HG03521 (cell line): ENCODE data around the gene LDLRAP1.
"Not testable (repeated sequence)": the region's sequence is repeated elsewhere in the genome, so short reads cannot be mapped to it uniquely, and the experiment has no call there.

Experiments used
- ATAC-seq: cut with Tn5 transposase; IDR thresholded peaks from one replicate; pipeline ENCODE4 v1.9.1; 2021; ENCODE audit warnings: mild to moderate bottlenecking, moderate library complexity; ENCODE audit not compliant: unreplicated experiment

Gene LDLRAP1, protein sequence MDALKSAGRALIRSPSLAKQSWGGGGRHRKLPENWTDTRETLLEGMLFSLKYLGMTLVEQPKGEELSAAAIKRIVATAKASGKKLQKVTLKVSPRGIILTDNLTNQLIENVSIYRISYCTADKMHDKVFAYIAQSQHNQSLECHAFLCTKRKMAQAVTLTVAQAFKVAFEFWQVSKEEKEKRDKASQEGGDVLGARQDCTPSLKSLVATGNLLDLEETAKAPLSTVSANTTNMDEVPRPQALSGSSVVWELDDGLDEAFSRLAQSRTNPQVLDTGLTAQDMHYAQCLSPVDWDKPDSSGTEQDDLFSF

DNA sequence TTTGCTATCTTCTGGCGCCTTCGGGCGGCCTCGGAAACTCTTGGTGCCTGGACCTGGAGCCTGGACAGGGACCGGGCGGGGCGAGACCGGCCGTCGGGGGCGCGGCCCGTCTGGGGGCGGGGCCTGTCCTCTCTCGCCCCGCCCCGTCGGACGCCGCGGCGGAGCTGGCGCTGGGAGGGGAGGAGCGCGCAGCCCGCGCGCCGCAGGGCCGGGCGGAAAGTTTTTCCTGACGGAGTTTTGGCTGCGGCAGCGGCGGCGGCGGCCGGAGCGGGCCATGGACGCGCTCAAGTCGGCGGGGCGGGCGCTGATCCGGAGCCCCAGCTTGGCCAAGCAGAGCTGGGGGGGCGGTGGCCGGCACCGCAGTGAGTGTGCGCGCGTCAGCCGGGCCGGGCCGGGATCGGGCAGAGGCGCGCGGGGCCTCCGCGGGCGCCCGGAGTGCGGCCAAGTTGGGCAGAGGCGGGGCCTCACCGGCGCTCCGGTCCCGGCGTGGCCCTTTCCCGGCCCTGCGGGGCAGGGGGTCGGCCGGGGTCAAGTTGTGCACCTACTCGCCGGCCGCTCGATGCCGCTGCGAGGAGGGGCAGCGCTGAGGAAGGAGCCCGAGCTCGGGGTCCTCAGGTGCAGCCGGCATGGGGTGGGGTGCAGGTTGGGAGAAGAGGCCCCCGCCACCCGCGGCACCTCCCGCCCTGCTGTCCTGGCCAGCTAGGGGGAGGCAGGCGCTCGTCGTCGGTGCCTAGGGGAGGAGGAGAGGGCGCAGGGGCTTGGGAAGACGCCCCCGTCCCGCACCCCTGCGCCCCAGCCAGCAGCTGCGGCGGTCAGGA lies at the start of gene LDLRAP1:
LDLRAP1 (plus strand) TSS at position 182 of the 818 bp plus-strand sequence; CDS start at position 275, 93 bp downstream.
- ATAC-seq, result peak; percentile 90

DNA sequence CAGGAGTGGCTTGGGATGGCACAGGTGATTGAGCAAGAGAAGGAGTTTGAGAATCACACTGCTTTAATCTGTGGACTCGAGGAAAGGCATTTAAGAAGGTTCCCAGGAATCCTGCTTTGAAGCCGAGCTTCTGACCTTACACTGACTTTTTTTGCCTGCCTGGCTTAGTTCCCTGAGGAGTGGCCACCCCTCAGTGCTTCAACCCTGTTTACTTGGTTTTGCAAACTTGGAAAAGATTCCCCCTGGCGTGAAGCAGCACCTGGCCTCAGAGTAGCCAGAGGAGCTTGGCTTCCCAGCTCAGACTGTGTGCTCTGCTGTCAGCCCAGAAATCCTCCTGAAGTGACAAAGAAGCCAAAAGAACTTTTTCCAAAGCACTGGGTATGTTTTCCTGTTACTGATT lies 48.5 kb upstream of the LDLRAP1 start:
- no peak for ATAC-seq

DNA sequence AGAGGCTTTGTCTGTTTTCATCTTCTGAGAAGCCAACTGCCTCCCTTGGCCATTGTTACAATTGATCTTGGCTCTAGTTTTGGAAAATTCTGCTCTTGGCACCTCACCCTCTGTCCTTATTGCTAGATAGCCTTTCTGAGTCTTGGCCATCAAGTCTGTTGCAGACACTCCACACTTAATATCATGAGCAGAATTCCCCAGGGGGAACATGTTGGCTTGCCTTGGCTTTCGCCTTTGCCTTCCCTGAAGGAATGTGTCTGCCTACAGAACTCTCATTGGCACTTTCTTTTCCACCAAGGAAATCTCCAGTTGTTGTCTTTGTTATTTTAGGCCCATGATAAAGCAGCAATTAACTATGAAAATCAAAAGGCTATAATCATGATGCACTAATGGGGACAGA lies 42.7 kb upstream of the LDLRAP1 start:
- no peak for ATAC-seq

DNA sequence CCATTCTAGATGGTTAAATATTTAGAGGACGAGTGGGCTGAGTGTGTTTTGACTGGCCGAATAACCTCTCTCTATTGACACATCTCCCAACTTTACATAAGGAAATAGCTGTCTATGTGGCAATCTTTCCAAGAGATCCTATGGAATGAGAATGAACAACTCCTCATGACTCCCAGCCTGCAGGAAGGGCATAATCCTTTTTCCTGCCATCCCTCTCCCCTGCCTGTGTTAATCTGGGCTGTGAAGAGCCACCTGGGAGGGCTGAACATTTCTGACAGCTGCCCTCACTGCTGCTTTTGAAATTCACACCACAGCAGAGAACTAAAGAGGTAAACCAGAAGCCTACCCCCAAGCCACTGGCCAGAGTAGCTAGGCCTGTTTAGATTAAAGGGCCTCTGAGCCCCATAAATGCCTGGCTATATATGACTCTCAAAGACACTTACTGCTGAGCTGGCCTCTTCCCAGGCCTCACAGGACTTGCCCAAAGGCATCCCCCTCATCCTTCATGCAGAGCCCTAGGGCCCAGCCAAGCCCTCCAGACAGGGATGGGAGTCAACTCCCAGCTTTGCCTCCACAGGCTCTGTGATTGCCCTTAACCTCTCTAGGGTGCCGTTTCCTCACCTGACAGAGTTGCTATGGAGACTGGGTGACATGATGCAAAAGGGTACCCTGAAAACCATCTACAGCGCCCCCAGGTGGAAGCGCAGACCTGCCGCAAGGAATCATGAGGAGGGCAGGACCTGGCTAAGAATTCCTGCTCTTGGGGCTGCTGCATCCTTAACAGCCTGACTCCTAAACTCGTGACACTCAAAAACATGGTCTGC lies 42.0 kb upstream of the LDLRAP1 start:
- ATAC-seq, result no peak

DNA sequence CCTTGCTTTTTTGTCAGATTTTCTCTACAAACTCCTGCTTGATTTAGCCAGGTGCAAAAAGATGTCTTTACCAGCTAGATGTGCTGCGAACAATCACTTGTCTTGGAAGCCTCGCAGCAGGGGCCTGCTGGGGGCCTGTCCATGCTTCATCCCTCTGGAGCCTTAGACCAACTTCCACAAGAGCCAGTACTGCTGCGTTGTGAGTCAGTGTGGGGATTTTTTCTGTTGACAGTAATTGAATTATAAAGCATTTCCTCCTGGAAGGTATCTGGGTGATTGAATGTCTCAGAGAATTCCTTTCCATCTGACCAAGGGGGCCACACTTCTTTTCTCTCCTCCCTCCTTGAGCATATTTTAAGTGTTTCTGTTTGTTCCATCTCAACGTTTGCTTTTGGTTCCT lies 40.4 kb upstream of the LDLRAP1 start:
- no peak for ATAC-seq

DNA sequence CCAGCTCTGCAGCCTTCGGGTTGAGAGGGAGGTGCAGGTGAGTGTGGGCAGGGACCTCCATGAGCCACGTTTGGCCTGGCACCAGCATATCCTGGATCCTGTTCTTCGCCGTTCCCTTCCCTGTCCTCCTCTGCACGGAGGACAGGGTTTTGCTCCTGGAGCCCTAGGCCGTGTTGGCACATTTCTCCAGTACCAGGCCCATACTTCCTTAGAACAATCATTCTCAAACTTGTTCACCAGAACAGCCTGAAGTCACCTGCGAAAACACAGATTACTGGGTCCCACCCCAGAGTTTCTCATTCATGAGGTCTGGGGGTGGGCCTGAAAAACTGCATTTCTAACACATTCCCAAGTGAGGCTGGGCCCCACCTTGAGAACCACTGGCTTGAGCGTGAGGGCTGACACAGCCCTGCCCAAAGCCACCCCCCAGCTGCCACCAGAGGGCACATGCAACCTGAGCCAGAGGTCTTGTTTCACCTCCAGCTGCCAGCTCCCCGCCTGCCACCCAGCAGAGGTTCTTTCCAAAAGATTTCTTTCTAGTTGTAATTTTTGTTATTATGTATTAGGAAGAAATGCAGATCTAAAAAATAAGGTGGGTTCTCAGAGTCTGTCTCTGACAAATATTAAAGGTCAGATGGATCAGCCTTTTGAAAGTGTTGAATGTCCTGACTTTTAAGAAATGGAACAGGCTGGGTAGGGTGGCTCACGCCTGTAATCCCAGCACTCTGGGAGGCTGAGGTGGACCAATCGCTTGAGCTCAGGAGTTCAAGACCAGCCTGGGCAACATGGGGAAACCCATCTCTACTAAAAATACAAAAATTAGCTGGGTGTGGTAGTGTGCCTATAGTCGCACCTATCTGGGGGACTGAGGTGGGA lies 39.6 kb upstream of the LDLRAP1 start:
- ATAC-seq, result no peak

DNA sequence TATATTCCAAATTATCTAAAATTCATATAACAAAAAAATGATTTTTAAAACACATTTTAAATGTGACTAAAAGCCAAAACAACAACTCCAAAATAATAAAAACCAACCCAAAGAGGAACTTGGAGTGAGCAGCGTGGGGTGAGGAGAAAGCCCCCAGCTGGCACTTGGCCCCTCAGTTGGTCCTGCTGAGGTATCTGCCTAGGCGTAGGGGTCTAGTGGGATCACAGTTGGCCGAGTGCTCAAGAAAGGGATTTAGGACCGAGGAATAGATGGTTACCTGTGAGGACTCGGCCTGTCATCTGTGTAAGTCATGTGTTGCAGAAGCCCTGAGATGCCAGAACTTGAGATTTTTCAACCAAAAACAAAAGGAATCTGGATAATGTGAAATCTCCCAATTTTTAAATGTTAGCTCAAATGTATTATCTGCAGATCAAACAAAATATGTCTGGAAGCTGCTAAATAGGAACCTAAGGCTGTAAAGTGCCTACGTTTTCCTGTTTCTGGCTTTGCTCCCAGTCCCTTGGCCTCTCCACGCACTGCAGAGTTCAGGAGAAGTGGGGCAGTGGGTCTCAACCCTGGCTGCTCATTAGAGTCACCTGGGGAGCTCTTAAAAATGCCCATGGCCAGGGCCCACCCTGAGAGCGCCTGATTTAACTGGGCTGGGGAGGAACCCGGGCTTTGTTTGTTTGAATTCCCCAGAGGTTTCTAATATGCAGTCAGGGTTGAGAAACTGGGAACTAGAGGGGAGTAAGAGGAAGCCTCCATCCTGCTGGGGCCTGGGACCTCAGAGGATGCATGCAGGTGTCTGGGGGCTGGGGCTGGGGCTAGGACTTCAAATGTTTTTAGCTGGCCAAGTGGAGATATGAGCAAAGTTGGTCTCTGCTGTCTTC lies 38.5 kb upstream of the LDLRAP1 start:
- ATAC-seq, result no peak

DNA sequence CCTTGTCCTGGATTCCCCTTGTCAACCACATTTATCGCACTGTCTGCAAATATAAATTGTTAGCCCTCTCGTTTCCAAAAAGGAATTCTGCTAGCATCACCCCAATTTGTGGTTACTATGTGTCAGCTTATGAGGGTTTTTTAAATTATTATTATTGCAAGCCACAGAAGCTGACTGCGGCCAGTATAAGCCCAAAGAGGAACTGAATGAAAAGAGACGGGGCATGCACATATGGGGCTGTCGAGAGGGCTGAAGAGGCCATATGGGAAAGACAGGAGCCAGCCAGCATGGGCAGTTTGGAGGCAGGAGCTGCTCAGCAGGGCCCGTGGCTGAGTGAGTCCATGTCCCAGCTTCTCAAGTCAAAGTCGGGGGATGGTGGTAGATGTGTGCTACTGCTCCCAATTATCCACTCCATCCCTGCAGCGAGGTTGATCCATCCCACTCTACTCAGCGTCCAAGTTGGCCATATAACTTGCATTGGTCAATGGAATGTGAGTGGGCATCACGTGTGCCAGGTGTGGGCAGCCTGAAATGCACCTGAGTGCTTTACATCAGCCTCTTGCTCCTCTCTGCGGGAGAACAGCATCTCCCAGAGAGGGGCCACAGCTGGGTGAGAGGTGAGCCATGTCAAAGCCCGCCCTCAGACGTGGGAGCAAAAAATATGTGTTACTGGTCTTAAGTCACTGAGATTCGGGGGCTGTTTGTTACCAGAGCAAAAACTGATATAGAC lies 37.6 kb upstream of the LDLRAP1 start:
- no peak for ATAC-seq

DNA sequence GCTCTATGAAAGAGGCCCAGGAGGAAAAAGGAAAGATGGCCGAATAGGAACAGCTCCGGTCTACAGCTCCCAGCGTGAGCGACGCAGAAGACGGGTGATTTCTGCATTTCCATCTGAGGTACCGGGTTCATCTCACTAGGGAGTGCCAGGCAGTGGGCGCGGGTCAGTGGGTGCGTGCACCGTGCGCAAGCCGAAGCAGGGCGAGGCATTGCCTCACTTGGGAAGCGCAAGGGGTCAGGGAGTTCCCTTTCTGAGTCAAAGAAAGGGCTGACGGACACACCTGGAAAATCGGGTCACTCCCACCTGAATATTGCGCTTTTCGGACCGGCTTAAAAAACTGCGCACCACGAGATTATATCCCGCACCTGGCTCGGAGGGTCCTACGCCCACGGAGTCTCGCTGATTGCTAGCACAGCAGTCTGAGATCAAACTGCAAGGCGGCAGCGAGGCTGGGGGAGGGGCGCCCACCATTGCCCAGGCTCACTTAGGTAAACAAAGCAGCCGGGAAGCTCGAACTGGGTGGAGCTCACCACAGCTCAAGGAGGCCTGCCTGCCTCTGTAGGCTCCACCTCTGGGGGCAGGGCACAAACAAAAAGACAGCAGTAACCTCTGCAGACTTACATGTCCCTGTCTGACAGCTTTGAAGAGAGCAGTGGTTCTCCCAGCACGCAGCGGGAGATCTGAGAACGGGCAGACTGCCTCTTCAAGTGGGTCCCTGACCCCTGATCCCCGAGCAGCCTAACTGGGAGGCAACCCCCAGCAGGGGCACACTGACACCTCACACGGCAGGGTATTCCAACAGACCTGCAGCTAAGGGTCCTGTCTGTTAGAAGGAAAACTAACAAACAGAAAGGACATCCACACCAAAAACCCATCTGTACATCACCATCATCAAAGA lies 36.6 kb upstream of the LDLRAP1 start:
- ATAC-seq, result not testable (repeated sequence)

DNA sequence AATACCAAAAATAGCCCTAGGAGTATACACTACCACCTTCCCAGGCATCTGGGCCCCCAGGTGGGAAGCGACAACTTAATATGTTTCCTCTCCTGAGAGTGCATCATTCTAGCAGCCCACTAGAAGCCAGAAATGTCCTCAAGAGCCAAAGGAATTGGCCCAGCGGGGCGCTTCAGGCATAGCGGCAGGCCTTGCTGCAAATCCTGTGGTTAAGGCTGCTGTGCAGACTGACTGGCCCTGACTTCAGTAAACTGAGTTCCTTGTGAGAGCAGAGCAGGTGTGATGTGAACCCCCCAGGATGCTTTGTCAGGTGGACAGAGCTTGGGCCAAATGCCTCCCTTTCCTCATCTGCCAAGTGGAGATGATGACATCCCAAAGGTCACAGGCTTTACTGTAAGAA lies 29.7 kb upstream of the LDLRAP1 start:
- no peak for ATAC-seq

DNA sequence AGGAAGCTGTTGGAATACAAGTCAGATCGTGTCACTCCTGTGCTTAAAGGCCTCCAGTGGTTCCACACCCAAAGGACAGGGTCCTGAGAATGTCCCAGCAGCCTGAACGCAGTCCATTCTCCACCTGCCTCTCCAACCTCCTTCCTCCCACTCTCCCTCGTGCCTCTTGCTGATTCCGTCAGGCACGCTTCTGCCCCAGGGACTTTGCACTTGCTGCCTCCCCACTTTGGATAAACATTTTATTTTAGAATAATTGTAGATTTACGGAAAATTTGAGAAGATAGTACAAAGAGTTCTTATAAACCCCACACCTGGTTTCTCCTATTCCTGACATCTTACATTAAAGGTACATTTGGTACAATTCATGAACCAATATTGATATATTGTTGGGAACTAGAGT lies 28.4 kb upstream of the LDLRAP1 start:
- no peak for ATAC-seq

DNA sequence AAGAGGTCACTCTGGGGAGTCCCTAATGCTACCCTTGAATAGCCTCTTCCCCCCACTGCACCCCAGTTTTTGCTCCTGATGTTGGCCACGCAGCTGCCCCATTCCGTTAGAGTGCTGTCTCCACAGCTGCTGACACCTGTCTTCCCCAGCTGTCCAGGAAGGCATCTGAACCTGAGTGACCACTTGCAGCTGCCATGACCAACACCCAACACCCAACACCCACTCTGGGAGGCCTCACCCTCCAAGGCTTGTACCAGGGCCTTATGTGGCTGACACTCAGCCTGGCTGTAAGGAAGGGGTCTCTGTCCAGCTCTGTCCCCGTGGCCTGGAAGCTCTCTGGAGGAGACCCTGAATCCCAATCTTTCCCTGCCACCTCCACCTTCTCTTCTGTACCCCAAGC lies 26.7 kb upstream of the LDLRAP1 start:
- no peak for ATAC-seq

DNA sequence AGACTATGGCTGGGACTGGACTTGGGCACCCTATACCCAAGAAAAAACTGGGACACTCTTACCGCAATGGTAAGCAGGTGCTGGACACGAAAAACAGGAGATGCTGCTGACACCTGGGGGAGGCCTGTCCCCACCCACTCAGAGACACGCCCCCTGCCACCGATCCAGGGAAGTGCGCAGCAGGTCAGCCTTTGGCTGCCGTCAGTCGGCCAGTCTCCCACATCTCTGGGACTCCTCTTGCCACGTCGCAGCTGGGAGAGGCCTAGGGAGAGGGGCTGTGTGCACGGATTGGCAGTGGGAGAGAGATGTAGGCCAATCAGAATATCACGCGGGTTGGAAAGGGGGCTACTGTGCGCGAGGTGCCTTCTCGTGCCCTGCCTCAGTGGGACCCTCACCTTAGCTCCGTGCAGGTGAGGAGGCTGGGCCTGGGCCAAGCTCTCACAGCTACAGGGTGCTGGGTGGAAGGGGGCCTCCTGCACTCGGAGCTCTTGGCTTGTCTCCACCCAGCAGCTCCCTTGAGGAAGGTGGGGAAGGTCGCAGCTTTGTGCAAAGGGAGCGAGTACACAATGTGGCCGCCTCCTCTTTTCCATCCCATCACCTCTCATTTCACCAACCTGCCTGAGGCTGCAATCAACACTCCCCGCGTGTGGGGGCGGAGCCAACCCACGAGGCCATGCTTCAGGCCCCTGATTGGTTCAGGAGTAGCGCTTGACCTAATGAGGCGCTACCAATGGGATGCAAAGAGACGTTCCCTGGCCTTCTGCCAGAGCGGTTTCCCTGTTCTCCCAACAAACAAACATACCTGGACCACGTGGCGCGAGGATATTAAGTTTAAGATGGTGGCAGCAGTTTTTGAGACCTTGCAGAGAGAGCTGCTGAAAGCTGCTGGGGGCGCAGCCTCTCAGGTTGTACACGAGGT lies 25.7 kb upstream of the LDLRAP1 start:
- ATAC-seq, result no peak

DNA sequence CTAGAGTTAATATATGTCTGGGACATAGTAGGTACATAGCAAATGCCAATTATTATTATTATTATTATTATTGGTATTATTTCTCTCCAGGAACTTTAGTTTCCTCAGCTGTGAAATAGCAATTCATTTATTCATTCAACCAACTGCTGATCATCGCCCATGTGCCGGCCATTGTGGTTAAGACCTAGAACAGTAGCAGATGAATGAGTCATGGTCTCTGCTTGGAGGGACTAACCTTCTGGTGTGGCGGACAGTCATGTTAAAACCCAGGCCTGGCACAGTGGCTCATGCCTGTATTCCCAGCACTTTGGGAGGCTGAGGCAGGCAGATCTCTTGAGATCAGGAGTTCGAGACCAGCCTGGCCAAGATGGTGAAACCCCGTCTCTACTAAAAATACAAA lies 23.8 kb upstream of the LDLRAP1 start:
- ATAC-seq, result no peak

DNA sequence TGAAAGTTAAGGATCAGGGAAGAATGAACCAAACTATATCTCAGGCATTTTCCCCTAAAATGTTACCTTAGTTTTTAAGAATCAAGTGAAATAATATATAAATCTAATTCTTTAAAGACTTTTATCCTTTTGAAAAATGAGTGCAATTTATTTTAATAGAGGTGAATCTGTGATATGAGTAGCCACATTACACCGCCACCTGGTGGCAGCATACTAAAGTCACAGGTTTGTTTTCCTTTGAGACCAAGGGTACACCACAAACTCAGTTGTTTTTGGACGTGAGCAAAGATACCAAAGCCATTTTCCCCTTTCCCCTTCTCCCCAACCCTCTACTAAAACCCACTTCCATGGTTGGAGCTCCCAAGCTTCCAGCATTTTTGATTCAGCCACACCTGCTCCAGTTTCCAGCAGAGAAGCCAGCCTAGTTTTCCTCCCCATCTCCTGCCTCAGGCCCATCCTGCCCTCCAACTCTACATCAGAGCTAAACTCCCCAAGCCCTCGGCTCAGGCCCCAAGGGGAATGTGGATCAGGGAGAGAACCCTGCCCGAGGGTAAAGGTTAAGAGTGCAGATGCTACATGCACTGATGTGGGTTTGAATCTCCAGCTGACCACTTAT lies 22.9 kb upstream of the LDLRAP1 start:
- ATAC-seq, result no peak

DNA sequence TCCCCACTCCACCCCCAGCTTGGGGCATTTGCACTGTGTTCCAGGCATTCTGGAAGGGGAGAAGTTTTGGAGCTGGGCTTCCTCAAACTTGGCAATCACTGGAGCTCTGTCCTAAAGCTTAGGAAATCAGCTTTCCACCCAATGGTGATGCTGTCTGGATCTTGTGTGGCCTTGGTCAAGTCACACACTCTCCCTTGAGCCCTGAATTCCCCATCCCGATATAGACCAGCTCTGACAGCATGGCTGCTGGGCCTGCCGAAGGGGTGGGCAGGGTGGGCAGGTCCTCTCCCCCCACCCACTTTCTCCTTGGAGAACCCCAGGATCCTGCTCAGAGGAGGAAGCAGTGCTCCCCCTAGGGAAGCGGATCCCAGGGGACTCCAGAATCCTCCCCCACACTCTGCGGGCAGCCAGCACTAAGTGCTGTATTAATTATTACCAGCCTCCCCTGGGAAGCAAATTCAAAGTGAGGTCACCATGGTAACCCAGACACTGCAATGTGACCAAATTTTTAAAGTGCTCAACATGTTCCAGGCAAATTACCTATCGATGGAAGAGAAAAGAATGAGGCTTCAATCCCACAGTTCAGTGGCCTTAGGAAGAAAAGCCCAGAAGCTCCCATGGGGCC lies 21.3 kb upstream of the LDLRAP1 start:
- ATAC-seq, result no peak
